Uterus (tissue), 4 donors: ENCODE data around the gene UBA52. TPM values are rescaled to one million over a fixed set of nuclear protein-coding genes. Genes with fewer than 3 reads are reported as not detected.

Experiments
- DNase-seq, 2 donors: peaks; one replicate each; pipeline ENCODE4 v3.0.0-alpha.2; 2019 to 2020
- H3K27ac ChIP-seq, 2 donors: fragments of 200-600 bp; sonication (generic); 1 replicate in 1 of 2; 2 replicates in 1 of 2; pipeline ENCODE4 v1.5.1; 2016 to 2018
- H3K27me3 ChIP-seq, 2 donors: fragments of 200-600 bp; sonication (generic); one replicate each; pipeline ENCODE4 v1.5.1; 2018 to 2019; ENCODE audit warnings: control low read depth in 1 of 2
- H3K36me3 ChIP-seq, 2 donors: fragments of 200-600 bp; sonication (generic); one replicate each; pipeline ENCODE4 v1.5.1; 2019; ENCODE audit warnings: control low read depth in 1 of 2
- H3K4me1 ChIP-seq, 2 donors: fragments of 200-600 bp; sonication (generic); one replicate each; pipeline ENCODE4 v1.5.1; 2018 to 2019; ENCODE audit warnings: control low read depth in 1 of 2
- H3K4me3 ChIP-seq, 2 donors: fragments of 200-600 bp; sonication (generic); 1 replicate in 1 of 2; 2 replicates in 1 of 2; pipeline ENCODE4 v1.5.1; 2018 to 2019; ENCODE audit warnings: mild to moderate bottlenecking in 1 of 2
- H3K9me3 ChIP-seq, 2 donors: fragments of 200-600 bp; sonication (generic); one replicate each; pipeline ENCODE4 v1.5.1; 2019; ENCODE audit warnings: control low read depth in 1 of 2
- CTCF ChIP-seq, 4 experiments: fragments of 200-600 bp in 2 of 4; fragments of 450-650 bp in 2 of 4; sonication (generic) in 2 of 4; IDR thresholded peaks; one replicate each; pipeline ENCODE4 v1.5.1; 2016 to 2019; ENCODE audit warnings: antibody characterized with exemption in 4 of 4, mild to moderate bottlenecking in 2 of 4, moderate library complexity in 1 of 4
- POLR2A ChIP-seq, 2 donors: fragments of 450-650 bp; IDR thresholded peaks; one replicate each; pipeline ENCODE4 v1.6.1; 2016; ENCODE audit warnings: antibody characterized with exemption in 2 of 2, mild to moderate bottlenecking in 1 of 2, moderate library complexity in 1 of 2
- intact Hi-C: fragments of 100-400 bp; cut with DNase I; formaldehyde crosslinking; loops from one replicate; pipeline ENCODE4 v1.15.1; 2023; ENCODE audit warnings: low total_unique reads
- total RNA-seq, 4 donors: library from RNA; depleted of rRNA in 3 of 4; stranded (reverse); fragments of >200 nt in 3 of 4; gene quantifications; one replicate each; pipeline versions ENCODE4 v1.1.0 to v1.2.4, GENCODE V29; 2014 to 2023
- donor health status: DM: yes; HTN: yes; CAD: no.

The UBA52 gene
- total RNA-seq, 4 donors from 2014 or later, result 295 to 1,369 (median 721) TPM

- DNase-seq, result no peak
- H3K4me3 ChIP-seq, result peak overlapping the region; percentile 71 to 100
- no peaks in the 10 kb centered on the region for H3K9me3 ChIP-seq
- peaks cover 0 to 6% of the 10 kb centered on the region in 2 donors for H3K4me1 ChIP-seq
- intact Hi-C loops, result no loop called here
- H3K27me3 ChIP-seq, result no peaks in the 10 kb centered on the region
- TF ChIP-seq POLR2A (IDR thresholded peaks at IDR 0.05) (no peak), CTCF (IDR thresholded peaks at IDR 0.05) (no peak)
- H3K27ac ChIP-seq, result peak overlapping the region; percentile 92 to 96
- H3K36me3 ChIP-seq, result no peaks in the 10 kb centered on the region
These were observed 29.4 kb upstream of the UBA52 start for GRCh38 chr19:18541992-18542940.

GRCh38 chr19:18542941-18543813, 28.5 kb upstream of the UBA52 start, which contains the start of gene FKBP8:
Gene FKBP8, minus strand, starts transcription at chr19:18543573. Its CDS starts 1,603 bp downstream, at chr19:18541970.
- Histone ChIP-seq H3K27me3 (no peaks in the 10 kb centered on the region), H3K9me3 (no peaks in the 10 kb centered on the region), H3K4me1 (peaks cover 0 to 6% of the 10 kb centered on the region in 2 donors), H3K36me3 (no peaks in the 10 kb centered on the region), H3K4me3 (peak within 1 kb of the TSS; percentile 71 to 100), H3K27ac (peak within 1 kb of the TSS; percentile 92 to 96)
- intact Hi-C loops, result no loop called here
- peak; percentile 93 to 95 for DNase-seq
- TF ChIP-seq POLR2A (IDR thresholded peaks at IDR 0.05) (peak in 1 of 2 donors; percentile 29), CTCF (IDR thresholded peaks at IDR 0.05) (no peak)

- H3K9me3 ChIP-seq, result no peaks in the 10 kb centered on the region
- intact Hi-C loops, result no loop called here
- peak overlapping the region; percentile 92 to 96 for H3K27ac ChIP-seq
- H3K36me3 ChIP-seq, result no peaks in the 10 kb centered on the region
- peak overlapping the region; percentile 71 to 100 for H3K4me3 ChIP-seq
- H3K4me1 ChIP-seq, result peaks cover 0 to 6% of the 10 kb centered on the region in 2 donors
- TF ChIP-seq POLR2A (IDR thresholded peaks at IDR 0.05) (no peak), CTCF (IDR thresholded peaks at IDR 0.05) (no peak)
- DNase-seq, result peak in 1 of 2 donors; percentile 41
- H3K27me3 ChIP-seq, result no peaks in the 10 kb centered on the region
These were observed 27.7 kb upstream of the UBA52 start for GRCh38 chr19:18543814-18544475.

- intact Hi-C loops, result no loop called here
- H3K4me3 ChIP-seq, result no peak overlapping the region
- H3K4me1 ChIP-seq, result no peaks in the 10 kb centered on the region
- no peak overlapping the region for H3K27ac ChIP-seq
- no peaks in the 10 kb centered on the region for H3K9me3 ChIP-seq
- H3K36me3 ChIP-seq, result no peaks in the 10 kb centered on the region
- H3K27me3 ChIP-seq, result no peaks in the 10 kb centered on the region
- no peak for TF ChIP-seq POLR2A (IDR thresholded peaks at IDR 0.05)
- TF ChIP-seq CTCF (IDR thresholded peaks at IDR 0.05), result no peak
- no peak for DNase-seq
These were observed 20.0 kb upstream of the UBA52 start for GRCh38 chr19:18551631-18552030.
